Stimulated activated naive CD8-positive, alpha-beta T cell treated with anti-CD3 and anti-CD28 coated beads, Interleukin-15, Interleukin-2, amounts not matched to agents 100 U/mL and 50 U/mL, for 24 hours (primary cell): ENCODE results near the gene KLHL12.
A peak's percentile ranks its signal among the peaks of the same experiment; 100 is the strongest.

ENCODE experiments used
- ATAC-seq: fragments of 150-1000 bp; cut with Tn5 transposase; one replicate; pipeline ENCODE4 v1.10.0; 2021
- DNase-seq: peaks from one replicate; pipeline ENCODE4 v3.0.0; 2021

The KLHL12 gene

GRCh38 chr1:202926581-202927491 is at the start of gene KLHL12:
KLHL12 (minus strand) TSS chr1:202927234; CDS start chr1:202925162, 2,072 bp downstream.
- DNase-seq (peak; percentile 97), ATAC-seq (peak; percentile 97)

GRCh38 chr1:202976633-202977032 is 49.6 kb upstream of the KLHL12 start:
- ATAC-seq (no peak), DNase-seq (no peak)

- DNase-seq (no peak), ATAC-seq (no peak)
Measured at GRCh38 chr1:202974856-202975255, 47.8 kb upstream of the KLHL12 start.

- ATAC-seq = no peak
- DNase-seq = no peak
Measured at GRCh38 chr1:202972046-202972445, 45.0 kb upstream of the KLHL12 start.

GRCh38 chr1:202968895-202969295 is 41.9 kb upstream of the KLHL12 start:
- ATAC-seq = peak; percentile 73
- DNase-seq = peak; percentile 27

- DNase-seq (no peak), ATAC-seq (no peak)
Measured at GRCh38 chr1:202968351-202968750, 41.3 kb upstream of the KLHL12 start.

- DNase-seq = no peak
Measured at GRCh38 chr1:202967684-202968281, 40.7 kb upstream of the KLHL12 start.

GRCh38 chr1:202966006-202966898 is 39.2 kb upstream of the KLHL12 start:
- no peak for DNase-seq
- no peak for ATAC-seq

More at GRCh38 chr1:202967684-202968281, 40.7 kb upstream of the KLHL12 start:
- peak; percentile 1 for ATAC-seq

- ATAC-seq = no peak
- no peak for DNase-seq
Measured at GRCh38 chr1:202965422-202965821, 38.4 kb upstream of the KLHL12 start.

GRCh38 chr1:202964791-202965410 is 37.9 kb upstream of the KLHL12 start:
- ATAC-seq (no peak), DNase-seq (no peak)

- DNase-seq (no peak), ATAC-seq (no peak)
Measured at GRCh38 chr1:202961220-202961880, 34.3 kb upstream of the KLHL12 start.

GRCh38 chr1:202959276-202959620 is 32.2 kb upstream of the KLHL12 start:
- DNase-seq = no peak
- ATAC-seq = no peak

GRCh38 chr1:202958544-202959275 is 31.7 kb upstream of the KLHL12 start:
- no peak for DNase-seq

GRCh38 chr1:202957733-202958543 is 30.9 kb upstream of the KLHL12 start, which contains the start of gene ADIPOR1:
ADIPOR1 (minus strand) TSS chr1:202958312; CDS start chr1:202951070, 7,242 bp downstream.
- DNase-seq = peak; percentile 95
- ATAC-seq = peak; percentile 100

More at GRCh38 chr1:202958544-202959275, 31.7 kb upstream of the KLHL12 start:
- ATAC-seq = no peak

GRCh38 chr1:202956969-202957368 is 29.9 kb upstream of the KLHL12 start:
- ATAC-seq (no peak), DNase-seq (no peak)

- no peak for DNase-seq
- ATAC-seq = no peak
Measured at GRCh38 chr1:202954057-202954745, 27.2 kb upstream of the KLHL12 start.

- DNase-seq (no peak), ATAC-seq (no peak)
Measured at GRCh38 chr1:202953392-202953791, 26.4 kb upstream of the KLHL12 start.

GRCh38 chr1:202952818-202953217 is 25.8 kb upstream of the KLHL12 start:
- ATAC-seq (peak; percentile 69), DNase-seq (no peak)

GRCh38 chr1:202952099-202952498 is 25.1 kb upstream of the KLHL12 start:
- ATAC-seq (no peak), DNase-seq (no peak)
